ENCODE data around the gene UFSP2.

UFSP2 gene

DNA sequence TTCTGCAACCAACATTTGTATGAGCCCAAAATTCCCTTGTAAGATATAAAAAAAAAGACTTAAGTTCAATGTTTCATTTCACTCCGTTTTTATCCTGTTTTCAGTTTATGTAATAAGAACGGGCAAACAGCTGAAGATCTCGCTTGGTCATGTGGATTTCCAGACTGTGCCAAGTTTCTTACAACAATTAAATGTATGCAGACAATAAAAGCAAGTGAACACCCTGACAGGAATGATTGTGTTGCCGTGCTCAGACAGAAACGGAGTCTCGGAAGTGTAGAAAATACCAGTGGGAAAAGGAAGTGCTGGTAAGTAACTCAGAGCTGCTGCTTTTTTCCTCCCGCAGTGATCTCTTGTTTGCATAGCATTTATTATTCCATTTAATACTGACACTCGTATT lies 26.3 kb downstream of the UFSP2 start:
- no peaks in the 10 kb centered on the region for H3K9me2 ChIP-seq (replicated peaks; ENCODE audit: insufficient read depth, low read length)
- H2AFZ ChIP-seq (ENCODE audit: low read depth, low read length, severe bottlenecking): no peak overlapping the region
- no peak overlapping the region for H3K9ac ChIP-seq (ENCODE audit: low read length)
- peaks cover 21% of the 10 kb centered on the region for H3K36me3 ChIP-seq (ENCODE audit: low read length)
- no peak overlapping the region for H3K27ac ChIP-seq (ENCODE audit: low read depth, low read length)
- no peaks in the 10 kb centered on the region for H3K9me3 ChIP-seq (ENCODE audit: insufficient read depth, low read length)
- TF ChIP-seq, protein P1, sequence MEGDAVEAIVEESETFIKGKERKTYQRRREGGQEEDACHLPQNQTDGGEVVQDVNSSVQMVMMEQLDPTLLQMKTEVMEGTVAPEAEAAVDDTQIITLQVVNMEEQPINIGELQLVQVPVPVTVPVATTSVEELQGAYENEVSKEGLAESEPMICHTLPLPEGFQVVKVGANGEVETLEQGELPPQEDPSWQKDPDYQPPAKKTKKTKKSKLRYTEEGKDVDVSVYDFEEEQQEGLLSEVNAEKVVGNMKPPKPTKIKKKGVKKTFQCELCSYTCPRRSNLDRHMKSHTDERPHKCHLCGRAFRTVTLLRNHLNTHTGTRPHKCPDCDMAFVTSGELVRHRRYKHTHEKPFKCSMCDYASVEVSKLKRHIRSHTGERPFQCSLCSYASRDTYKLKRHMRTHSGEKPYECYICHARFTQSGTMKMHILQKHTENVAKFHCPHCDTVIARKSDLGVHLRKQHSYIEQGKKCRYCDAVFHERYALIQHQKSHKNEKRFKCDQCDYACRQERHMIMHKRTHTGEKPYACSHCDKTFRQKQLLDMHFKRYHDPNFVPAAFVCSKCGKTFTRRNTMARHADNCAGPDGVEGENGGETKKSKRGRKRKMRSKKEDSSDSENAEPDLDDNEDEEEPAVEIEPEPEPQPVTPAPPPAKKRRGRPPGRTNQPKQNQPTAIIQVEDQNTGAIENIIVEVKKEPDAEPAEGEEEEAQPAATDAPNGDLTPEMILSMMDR (IDR thresholded peaks at IDR 0.05; ENCODE audit: insufficient read depth, low read length, poor library complexity, severe bottlenecking): no peak
- no peak for TF ChIP-seq EZH2phosphoT487 (conservative IDR thresholded peaks at IDR 0.05; ENCODE audit: low read length)
- peak overlapping the region; percentile 33 for H3K4me2 ChIP-seq (ENCODE audit: low read depth, low read length, poor library complexity, severe bottlenecking)
- no peak overlapping the region for H3K4me3 ChIP-seq (ENCODE audit: insufficient read depth, low read length, poor library complexity, severe bottlenecking)
- peaks cover 22% of the 10 kb centered on the region for H3F3A ChIP-seq (ENCODE audit: insufficient read depth)
- H3K27me3 ChIP-seq (ENCODE audit: low read length): no peaks in the 10 kb centered on the region
- no peaks in the 10 kb centered on the region for H3K79me2 ChIP-seq (ENCODE audit: insufficient read depth, low read length)
- H4K20me1 ChIP-seq (ENCODE audit: low read depth, low read length): no peaks in the 10 kb centered on the region

GRCh38 chr4:185398618-185399017 lies 27.1 kb downstream of the UFSP2 start:
- Histone ChIP-seq H3K79me2 (ENCODE audit: insufficient read depth, low read length) (no peaks in the 10 kb centered on the region), H3K4me3 (ENCODE audit: insufficient read depth, low read length, poor library complexity, severe bottlenecking) (no peak overlapping the region), H3K27me3 (ENCODE audit: low read length) (no peaks in the 10 kb centered on the region), H3K9ac (ENCODE audit: low read length) (no peak overlapping the region), H2AFZ (ENCODE audit: low read depth, low read length, severe bottlenecking) (no peak overlapping the region), H3F3A (ENCODE audit: insufficient read depth) (peaks cover 26% of the 10 kb centered on the region), H4K20me1 (ENCODE audit: low read depth, low read length) (no peaks in the 10 kb centered on the region), H3K4me2 (ENCODE audit: low read depth, low read length, poor library complexity, severe bottlenecking) (peak overlapping the region; percentile 33), H3K36me3 (ENCODE audit: low read length) (peaks cover 21% of the 10 kb centered on the region), H3K27ac (ENCODE audit: low read depth, low read length) (no peak overlapping the region), H3K9me3 (ENCODE audit: insufficient read depth, low read length) (no peaks in the 10 kb centered on the region), H3K9me2 (replicated peaks; ENCODE audit: insufficient read depth, low read length) (no peaks in the 10 kb centered on the region)
- no peak for TF ChIP-seq EZH2phosphoT487 (conservative IDR thresholded peaks at IDR 0.05; ENCODE audit: low read length)
- TF ChIP-seq, protein P1 (IDR thresholded peaks at IDR 0.05; ENCODE audit: insufficient read depth, low read length, poor library complexity, severe bottlenecking): no peak

- Histone ChIP-seq H3K9ac (ENCODE audit: low read length) (peak within 1 kb of the TSS; percentile 84), H3K36me3 (ENCODE audit: low read length) (peaks cover 17% of the 10 kb centered on the region), H3K9me3 (ENCODE audit: insufficient read depth, low read length) (no peaks in the 10 kb centered on the region), H3F3A (ENCODE audit: insufficient read depth) (peaks cover 31% of the 10 kb centered on the region), H3K27ac (ENCODE audit: low read depth, low read length) (peak within 1 kb of the TSS; percentile 64), H3K4me2 (ENCODE audit: low read depth, low read length, poor library complexity, severe bottlenecking) (peak within 1 kb of the TSS; percentile 95), H4K20me1 (ENCODE audit: low read depth, low read length) (no peaks in the 10 kb centered on the region), H2AFZ (ENCODE audit: low read depth, low read length, severe bottlenecking) (peak within 1 kb of the TSS; percentile 77), H3K27me3 (ENCODE audit: low read length) (no peaks in the 10 kb centered on the region), H3K4me3 (ENCODE audit: insufficient read depth, low read length, poor library complexity, severe bottlenecking) (peak within 1 kb of the TSS; percentile 77), H3K9me2 (replicated peaks; ENCODE audit: insufficient read depth, low read length) (no peaks in the 10 kb centered on the region), H3K79me2 (ENCODE audit: insufficient read depth, low read length) (no peaks in the 10 kb centered on the region)
- TF ChIP-seq, protein P1 (IDR thresholded peaks at IDR 0.05; ENCODE audit: insufficient read depth, low read length, poor library complexity, severe bottlenecking): no peak
- no peak for TF ChIP-seq EZH2phosphoT487 (conservative IDR thresholded peaks at IDR 0.05; ENCODE audit: low read length)
Measured at GRCh38 chr4:185396724-185397385, 28.9 kb downstream of the UFSP2 start, which contains the start of gene ANKRD37. TSS of gene ANKRD37 (plus strand) at chr4:185396841. CDS start at chr4:185396924, 83 bp downstream.

Data from SU-DHL-6 (cell line).